Activated CD4-positive, alpha-beta T cell treated with anti-CD3 and anti-CD28 coated beads, Interleukin-2, amount 10 ng/mL, durations not matched to agents 7 days and 5 days (primary cell): ENCODE results near the gene PSMA5. TPM values are rescaled to one million over a fixed set of nuclear protein-coding genes. Genes with fewer than 3 reads are reported as not detected.
"Not testable (repeated sequence)": the region's sequence is repeated elsewhere in the genome, so short reads cannot be mapped to it uniquely, and the experiment has no call there.

ENCODE experiments used
- CTCF ChIA-PET: fragments of 350-600 bp; sonication (Branson Sonifier 250); formaldehyde crosslinking; loops from one replicate; lab custom pipeline; 2021; ENCODE audit warnings: antibody characterized with exemption; lab: Charles Lee
- POLR2A ChIA-PET: fragments of 350-600 bp; sonication (Branson Sonifier 250); formaldehyde crosslinking; loops from one replicate; lab custom pipeline; 2021; ENCODE audit warnings: antibody characterized with exemption; lab: Charles Lee
- DNase-seq: peaks from one replicate; pipeline ENCODE4 v3.0.0-alpha.2; 2020
- H3K27ac Mint-ChIP-seq: one replicate; pipeline ENCODE4 v1.8.0; 2021; ENCODE audit warnings: mild to moderate bottlenecking, moderate library complexity, mixed read lengths
- H3K27me3 Mint-ChIP-seq: one replicate; pipeline ENCODE4 v1.8.0; 2021; ENCODE audit warnings: mixed read lengths
- H3K36me3 Mint-ChIP-seq: one replicate; pipeline ENCODE4 v1.8.0; 2021; ENCODE audit warnings: low read depth, mixed read lengths
- H3K4me1 Mint-ChIP-seq: one replicate; pipeline ENCODE4 v1.8.0; 2021; ENCODE audit warnings: mixed read lengths
- H3K4me3 Mint-ChIP-seq: one replicate; pipeline ENCODE4 v1.8.0; 2021; ENCODE audit warnings: mild to moderate bottlenecking, moderate library complexity, mixed read lengths
- H3K9me3 Mint-ChIP-seq: one replicate; pipeline ENCODE4 v1.8.0; 2021; ENCODE audit warnings: mixed read lengths
- total RNA-seq, 2 experiments: library from RNA; stranded (reverse); gene quantifications; one replicate each; pipeline ENCODE4 v1.2.3, GENCODE V29; 2021

PSMA5 gene
- total RNA-seq, 2 experiments from 2014 or later: 157 to 174 TPM

GRCh38 chr1:109396513-109396839, 29.8 kb downstream of the PSMA5 start:
- peak overlapping the region; percentile 70 for H3K4me3 Mint-ChIP-seq

GRCh38 chr1:109395602-109396512, 30.4 kb downstream of the PSMA5 start:
- Mint-ChIP-seq H3K27ac (no peak overlapping the region), H3K36me3 (no peaks in the 10 kb centered on the region), H3K27me3 (peaks cover 52% of the 10 kb centered on the region), H3K4me3 (peak overlapping the region; percentile 70), H3K4me1 (peaks cover 15% of the 10 kb centered on the region), H3K9me3 (no peaks in the 10 kb centered on the region)
- DNase-seq: no peak
- ChIA-PET POLR2A (interaction anchor here (0.6 to 0.7 kb wide), 3 partner anchors 14 to 47 kb away, joined by 3 to 7 read pairs (median 4); no protein-coding TSS in a partner anchor), CTCF (no interaction called here)

More at GRCh38 chr1:109396513-109396839, 29.8 kb downstream of the PSMA5 start:
- no peak for DNase-seq
- CTCF ChIA-PET: no interaction called here
- POLR2A ChIA-PET: no interaction called here
- Mint-ChIP-seq H3K9me3 (no peaks in the 10 kb centered on the region), H3K4me1 (peaks cover 13% of the 10 kb centered on the region), H3K27me3 (peaks cover 50% of the 10 kb centered on the region), H3K27ac (no peak overlapping the region), H3K36me3 (peaks cover 2% of the 10 kb centered on the region)

- H3K27ac Mint-ChIP-seq, H3K36me3 Mint-ChIP-seq, H3K4me3 Mint-ChIP-seq, H3K9me3 Mint-ChIP-seq, CTCF ChIA-PET, DNase-seq: not testable (repeated sequence)
- Mint-ChIP-seq H3K27me3 (peaks cover 56% of the 10 kb centered on the region), H3K4me1 (peaks cover 15% of the 10 kb centered on the region)
- POLR2A ChIA-PET: interaction anchor here (0.6 kb wide), 1 partner anchor 14 kb away, joined by 3 read pairs; no protein-coding TSS in a partner anchor
Observed at GRCh38 chr1:109395282-109395599, 31.0 kb downstream of the PSMA5 start.

GRCh38 chr1:109394591-109395281, 31.5 kb downstream of the PSMA5 start:
- ChIA-PET CTCF (no interaction called here), POLR2A (no interaction called here)
- DNase-seq: no peak
- Mint-ChIP-seq H3K9me3 (no peaks in the 10 kb centered on the region), H3K4me1 (peaks cover 19% of the 10 kb centered on the region), H3K27ac (no peak overlapping the region), H3K4me3 (no peak overlapping the region), H3K27me3 (peaks cover 60% of the 10 kb centered on the region), H3K36me3 (no peaks in the 10 kb centered on the region)

- DNase-seq: no peak
- ChIA-PET CTCF (interaction anchor here (0.8 to 0.9 kb wide), 2 partner anchors 15 to 139 kb away, joined by 3 read pairs; no protein-coding TSS in a partner anchor), POLR2A (no interaction called here)
- no peak overlapping the region for H3K27ac Mint-ChIP-seq
- peaks cover 61% of the 10 kb centered on the region for H3K27me3 Mint-ChIP-seq
- H3K4me3 Mint-ChIP-seq: no peak overlapping the region
- H3K9me3 Mint-ChIP-seq: no peaks in the 10 kb centered on the region
- no peaks in the 10 kb centered on the region for H3K36me3 Mint-ChIP-seq
- H3K4me1 Mint-ChIP-seq: peaks cover 18% of the 10 kb centered on the region
Observed at GRCh38 chr1:109393617-109394233, 32.5 kb downstream of the PSMA5 start.

- no peak overlapping the region for H3K27ac Mint-ChIP-seq
- H3K4me3 Mint-ChIP-seq: no peak overlapping the region
- H3K27me3 Mint-ChIP-seq: peaks cover 56% of the 10 kb centered on the region
- peaks cover 18% of the 10 kb centered on the region for H3K4me1 Mint-ChIP-seq
- POLR2A ChIA-PET: no interaction called here
- H3K36me3 Mint-ChIP-seq: no peaks in the 10 kb centered on the region
- H3K9me3 Mint-ChIP-seq: no peaks in the 10 kb centered on the region
- DNase-seq: no peak
- CTCF ChIA-PET: interaction anchor here (0.6 to 1.5 kb wide), 5 partner anchors 9 to 150 kb away, joined by 3 to 4 read pairs (median 3); no protein-coding TSS in a partner anchor
Observed at GRCh38 chr1:109392788-109393616, 33.2 kb downstream of the PSMA5 start.

- ChIA-PET CTCF (interaction anchor here (1.0 to 1.5 kb wide), 2 partner anchors 10 to 13 kb away, joined by 3 to 4 read pairs; no protein-coding TSS in a partner anchor), POLR2A (no interaction called here)
- no peak for DNase-seq
- Mint-ChIP-seq H3K36me3 (no peaks in the 10 kb centered on the region), H3K9me3 (no peaks in the 10 kb centered on the region), H3K4me3 (no peak overlapping the region), H3K27ac (no peak overlapping the region), H3K4me1 (peaks cover 18% of the 10 kb centered on the region), H3K27me3 (peaks cover 54% of the 10 kb centered on the region)
Observed at GRCh38 chr1:109392037-109392787, 34.0 kb downstream of the PSMA5 start.

- peaks cover 49% of the 10 kb centered on the region for H3K27me3 Mint-ChIP-seq
Observed at GRCh38 chr1:109391626-109392025, 34.6 kb downstream of the PSMA5 start.

GRCh38 chr1:109391157-109391556, 35.1 kb downstream of the PSMA5 start:
- Mint-ChIP-seq H3K4me1 (peaks cover 13% of the 10 kb centered on the region), H3K27ac (no peak overlapping the region), H3K9me3 (no peaks in the 10 kb centered on the region), H3K4me3 (no peak overlapping the region), H3K36me3 (no peaks in the 10 kb centered on the region), H3K27me3 (peaks cover 44% of the 10 kb centered on the region)
- DNase-seq: no peak
- POLR2A ChIA-PET: no interaction called here
- CTCF ChIA-PET: interaction anchor here (1.1 to 1.5 kb wide), 2 partner anchors 12 to 94 kb away, joined by 3 to 4 read pairs; no protein-coding TSS in a partner anchor

More at GRCh38 chr1:109391626-109392025, 34.6 kb downstream of the PSMA5 start:
- no peak for DNase-seq
- CTCF ChIA-PET: interaction anchor here (1.1 to 1.5 kb wide), 2 partner anchors 12 to 94 kb away, joined by 3 to 4 read pairs; no protein-coding TSS in a partner anchor
- POLR2A ChIA-PET: no interaction called here
- no peaks in the 10 kb centered on the region for H3K36me3 Mint-ChIP-seq
- H3K4me3 Mint-ChIP-seq: no peak overlapping the region
- no peak overlapping the region for H3K27ac Mint-ChIP-seq
- peaks cover 13% of the 10 kb centered on the region for H3K4me1 Mint-ChIP-seq
- no peaks in the 10 kb centered on the region for H3K9me3 Mint-ChIP-seq

- Mint-ChIP-seq H3K9me3 (no peaks in the 10 kb centered on the region), H3K4me3 (no peak overlapping the region), H3K27me3 (peaks cover 31% of the 10 kb centered on the region), H3K4me1 (peaks cover 14% of the 10 kb centered on the region), H3K27ac (no peak overlapping the region), H3K36me3 (no peaks in the 10 kb centered on the region)
- no peak for DNase-seq
- ChIA-PET CTCF (interaction anchor here (0.8 to 1.9 kb wide), 3 partner anchors 9 to 156 kb away, joined by 3 to 5 read pairs (median 4); no protein-coding TSS in a partner anchor), POLR2A (interaction anchor here (0.6 kb wide), 1 partner anchor 78 kb away, joined by 3 read pairs; no protein-coding TSS in a partner anchor)
Observed at GRCh38 chr1:109389638-109390341, 36.5 kb downstream of the PSMA5 start.
